ENCODE results near the gene DTNBP1. TPM values are rescaled to one million over a fixed set of nuclear protein-coding genes. Genes with fewer than 3 reads are reported as not detected.

Gene DTNBP1
- polyA plus RNA-seq, 3 donors from 2014 or later, result 60.3 to 109 (median 86.4) TPM

DNA sequence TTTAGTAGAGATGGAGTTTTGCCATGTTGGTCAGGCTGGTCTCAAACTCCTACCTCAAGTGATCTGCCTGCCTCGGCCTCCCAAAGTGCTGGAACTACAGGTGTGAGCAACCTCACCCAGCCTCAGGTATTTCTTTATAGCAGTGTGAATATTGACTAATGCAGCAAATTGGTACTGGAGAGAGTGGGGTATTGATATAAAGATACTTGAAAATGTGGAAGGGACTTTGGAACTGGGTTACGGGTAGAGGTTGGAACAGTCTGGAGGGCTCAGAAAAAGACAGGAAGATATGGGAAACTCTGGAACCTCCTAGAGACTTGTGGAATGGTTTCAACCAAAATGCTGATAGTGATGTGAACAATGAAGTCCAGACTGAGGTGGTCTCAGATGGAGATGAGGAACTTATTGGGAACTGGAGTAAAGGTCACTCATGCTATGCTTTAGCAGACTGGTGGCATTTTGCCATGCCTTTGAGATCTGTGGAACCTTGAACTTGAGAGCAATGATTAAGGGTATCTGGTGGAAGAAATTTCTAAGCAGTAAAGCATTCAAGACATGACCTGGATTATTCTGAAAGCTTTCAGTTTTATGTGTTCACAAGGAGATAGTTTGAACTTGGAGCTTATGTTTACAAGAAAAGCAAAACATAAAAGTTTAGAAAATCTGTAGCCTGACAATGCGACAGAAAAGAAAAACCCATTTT is 127.2 kb downstream of the DTNBP1 start:
- Mint-ChIP-seq H3K4me3 (no peak overlapping the region), H3K27ac (peak overlapping the region in 2 of 6 donors; percentile 3 to 14), H3K27me3 (ENCODE audit: low read depth in 3 of 3) (peaks cover 0 to 7% (median 0%) of the 10 kb centered on the region in 3 donors), H3K4me1 (peaks cover 32 to 34% of the 10 kb centered on the region in 2 donors), H3K9me3 (no peaks in the 10 kb centered on the region), H3K36me3 (peaks cover 7 to 19% (median 12%) of the 10 kb centered on the region in 3 donors)
- no peak for DNase-seq

GRCh38 chr6:15534974-15535373 is 127.9 kb downstream of the DTNBP1 start:
- Mint-ChIP-seq H3K9me3 (no peaks in the 10 kb centered on the region), H3K27ac (peak overlapping the region in 3 of 6 donors; percentile 52 to 78 (median 54))
- DNase-seq, result no peak

GRCh38 chr6:15533379-15534026 is 129.3 kb downstream of the DTNBP1 start:
- no peak overlapping the region for H3K4me3 Mint-ChIP-seq
- no peak for DNase-seq
- H3K4me1 Mint-ChIP-seq, result peaks cover 12 to 22% of the 10 kb centered on the region in 2 donors
- H3K27ac Mint-ChIP-seq, result no peak overlapping the region
- peaks cover 7 to 21% (median 17%) of the 10 kb centered on the region in 3 donors for H3K36me3 Mint-ChIP-seq
- H3K27me3 Mint-ChIP-seq (ENCODE audit: low read depth in 3 of 3), result peaks cover 0 to 9% (median 0%) of the 10 kb centered on the region in 3 donors
- no peaks in the 10 kb centered on the region for H3K9me3 Mint-ChIP-seq

More at GRCh38 chr6:15534974-15535373, 127.9 kb downstream of the DTNBP1 start:
- H3K27me3 Mint-ChIP-seq (ENCODE audit: low read depth in 3 of 3), result peaks cover 0 to 7% (median 0%) of the 10 kb centered on the region in 3 donors
- H3K4me1 Mint-ChIP-seq, result peaks cover 26 to 32% of the 10 kb centered on the region in 2 donors
- H3K36me3 Mint-ChIP-seq, result peaks cover 7 to 21% (median 15%) of the 10 kb centered on the region in 3 donors
- no peak overlapping the region for H3K4me3 Mint-ChIP-seq

- H3K27me3 Mint-ChIP-seq (ENCODE audit: low read depth in 3 of 3), result peaks cover 0 to 9% (median 0%) of the 10 kb centered on the region in 3 donors
- no peak overlapping the region for H3K4me3 Mint-ChIP-seq
- DNase-seq, result no peak
- H3K4me1 Mint-ChIP-seq, result peaks cover 9 to 18% of the 10 kb centered on the region in 2 donors
- no peaks in the 10 kb centered on the region for H3K9me3 Mint-ChIP-seq
- peak overlapping the region in 1 of 6 donors; percentile 38 for H3K27ac Mint-ChIP-seq
- peaks cover 10 to 25% (median 21%) of the 10 kb centered on the region in 3 donors for H3K36me3 Mint-ChIP-seq
Measured at GRCh38 chr6:15531973-15532372, 130.9 kb downstream of the DTNBP1 start.

- peaks cover 0 to 9% (median 0%) of the 10 kb centered on the region in 3 donors for H3K27me3 Mint-ChIP-seq (ENCODE audit: low read depth in 3 of 3)
- H3K27ac Mint-ChIP-seq, result no peak overlapping the region
- H3K36me3 Mint-ChIP-seq, result peaks cover 18 to 33% (median 30%) of the 10 kb centered on the region in 3 donors
- no peaks in the 10 kb centered on the region for H3K9me3 Mint-ChIP-seq
- no peak overlapping the region for H3K4me3 Mint-ChIP-seq
- DNase-seq, result no peak
- H3K4me1 Mint-ChIP-seq, result peaks cover 25 to 30% of the 10 kb centered on the region in 2 donors
Measured at GRCh38 chr6:15530411-15530810, 132.4 kb downstream of the DTNBP1 start.

DNA sequence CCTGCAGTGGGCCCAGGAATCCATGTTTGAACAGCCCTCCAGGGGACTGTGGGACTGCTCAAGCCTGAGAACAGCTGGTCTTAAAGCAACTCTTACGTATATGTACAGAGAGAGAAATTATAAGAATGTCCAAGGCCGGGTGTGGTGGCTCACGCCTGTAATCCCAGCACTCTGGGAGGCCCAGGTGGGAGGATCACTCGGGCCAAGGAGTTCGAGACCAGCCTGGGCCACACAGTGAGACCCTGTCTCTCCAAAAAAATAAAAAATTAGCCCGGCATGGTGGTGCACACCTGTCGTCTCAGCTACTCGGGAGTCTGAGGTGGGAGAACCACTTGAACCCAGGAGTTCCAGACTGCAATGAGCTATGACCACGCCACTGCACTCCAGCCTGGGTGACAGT is 134.0 kb downstream of the DTNBP1 start:
- DNase-seq, result no peak
- Mint-ChIP-seq H3K4me1 (peaks cover 26 to 33% of the 10 kb centered on the region in 2 donors), H3K27ac (no peak overlapping the region), H3K9me3 (no peaks in the 10 kb centered on the region), H3K4me3 (no peak overlapping the region), H3K36me3 (peaks cover 20 to 38% (median 37%) of the 10 kb centered on the region in 3 donors), H3K27me3 (ENCODE audit: low read depth in 3 of 3) (peaks cover 0 to 14% (median 2%) of the 10 kb centered on the region in 3 donors)

GRCh38 chr6:15527838-15528617 is 134.8 kb downstream of the DTNBP1 start:
- no peaks in the 10 kb centered on the region for H3K9me3 Mint-ChIP-seq
- H3K27ac Mint-ChIP-seq, result peak overlapping the region in 1 of 6 donors; percentile 56
- H3K27me3 Mint-ChIP-seq (ENCODE audit: low read depth in 3 of 3), result peaks cover 2 to 13% (median 4%) of the 10 kb centered on the region in 3 donors
- no peak overlapping the region for H3K4me3 Mint-ChIP-seq
- DNase-seq, result no peak
- H3K36me3 Mint-ChIP-seq, result peaks cover 20 to 43% (median 41%) of the 10 kb centered on the region in 3 donors
- peaks cover 28 to 41% of the 10 kb centered on the region in 2 donors for H3K4me1 Mint-ChIP-seq

GRCh38 chr6:15526212-15526701 is 136.6 kb downstream of the DTNBP1 start:
- H3K27me3 Mint-ChIP-seq (ENCODE audit: low read depth in 3 of 3), result peaks cover 2 to 13% (median 4%) of the 10 kb centered on the region in 3 donors
- no peaks in the 10 kb centered on the region for H3K9me3 Mint-ChIP-seq
- H3K36me3 Mint-ChIP-seq, result peaks cover 25 to 49% (median 44%) of the 10 kb centered on the region in 3 donors
- DNase-seq, result no peak
- H3K4me3 Mint-ChIP-seq, result no peak overlapping the region
- H3K4me1 Mint-ChIP-seq, result peaks cover 42 to 59% of the 10 kb centered on the region in 2 donors
- H3K27ac Mint-ChIP-seq, result peak overlapping the region in 3 of 6 donors; percentile 42 to 83 (median 46)

GRCh38 chr6:15524861-15525401 is 137.9 kb downstream of the DTNBP1 start:
- no peak overlapping the region for H3K4me3 Mint-ChIP-seq
- peaks cover 31 to 53% (median 36%) of the 10 kb centered on the region in 3 donors for H3K36me3 Mint-ChIP-seq
- peaks cover 2 to 13% (median 4%) of the 10 kb centered on the region in 3 donors for H3K27me3 Mint-ChIP-seq (ENCODE audit: low read depth in 3 of 3)
- H3K27ac Mint-ChIP-seq, result peak overlapping the region in 3 of 6 donors; percentile 25 to 53 (median 42)
- H3K9me3 Mint-ChIP-seq, result no peaks in the 10 kb centered on the region
- DNase-seq, result no peak
- peaks cover 53 to 72% of the 10 kb centered on the region in 2 donors for H3K4me1 Mint-ChIP-seq

GRCh38 chr6:15523679-15524630 is 138.9 kb downstream of the DTNBP1 start:
- no peak for DNase-seq
- H3K4me1 Mint-ChIP-seq, result peaks cover 63 to 82% of the 10 kb centered on the region in 2 donors
- no peak overlapping the region for H3K4me3 Mint-ChIP-seq
- H3K9me3 Mint-ChIP-seq, result no peaks in the 10 kb centered on the region
- peaks cover 31 to 61% (median 37%) of the 10 kb centered on the region in 3 donors for H3K36me3 Mint-ChIP-seq
- peaks cover 2 to 15% (median 4%) of the 10 kb centered on the region in 3 donors for H3K27me3 Mint-ChIP-seq (ENCODE audit: low read depth in 3 of 3)
- peak overlapping the region in 3 of 6 donors; percentile 38 to 64 (median 49) for H3K27ac Mint-ChIP-seq

- H3K4me3 Mint-ChIP-seq, result peak overlapping the region in 2 of 5 donors; percentile 13 to 49
- peaks cover 30 to 62% (median 30%) of the 10 kb centered on the region in 3 donors for H3K36me3 Mint-ChIP-seq
- H3K4me1 Mint-ChIP-seq, result peaks cover 66 to 91% of the 10 kb centered on the region in 2 donors
- peak overlapping the region; percentile 36 to 85 (median 62) for H3K27ac Mint-ChIP-seq
- H3K27me3 Mint-ChIP-seq (ENCODE audit: low read depth in 3 of 3), result peaks cover 4 to 15% (median 6%) of the 10 kb centered on the region in 3 donors
- H3K9me3 Mint-ChIP-seq, result no peaks in the 10 kb centered on the region
- no peak for DNase-seq
Measured at GRCh38 chr6:15522856-15523529, 139.8 kb downstream of the DTNBP1 start.
